GM21786 (cell line): ENCODE results near the gene BBOF1.
"Not testable (repeated sequence)": the region's sequence is repeated elsewhere in the genome, so short reads cannot be mapped to it uniquely, and the experiment has no call there.

Experiments used
- ATAC-seq: cut with Tn5 transposase; IDR thresholded peaks from one replicate; pipeline ENCODE4 v1.9.1; 2021; ENCODE audit not compliant: unreplicated experiment

The BBOF1 gene

GRCh38 chr14:74018586-74019407 is at the start of gene BBOF1, which contains the start of gene ENTPD5:
TSS of gene BBOF1 (plus strand) at chr14:74019349. CDS start at chr14:74019479, 130 bp downstream.
TSS of gene ENTPD5 (minus strand) at chr14:74019288. CDS start at chr14:73988102, 31,186 bp downstream.
- peak; percentile 84 for ATAC-seq

GRCh38 chr14:73973497-73973896 is 45.7 kb upstream of the BBOF1 start:
- ATAC-seq = no peak

- no peak for ATAC-seq
These were observed 43.0 kb upstream of the BBOF1 start for GRCh38 chr14:73976125-73976524.

- no peak for ATAC-seq
These were observed 41.3 kb upstream of the BBOF1 start for GRCh38 chr14:73977896-73978295.

GRCh38 chr14:73988065-73988464 is 31.1 kb upstream of the BBOF1 start:
- ATAC-seq = no peak

GRCh38 chr14:73988656-73989055 is 30.5 kb upstream of the BBOF1 start:
- not testable (repeated sequence) for ATAC-seq

- ATAC-seq = no peak
These were observed 28.1 kb upstream of the BBOF1 start for GRCh38 chr14:73991092-73991491.

GRCh38 chr14:73994926-73995325 is 24.2 kb upstream of the BBOF1 start:
- not testable (repeated sequence) for ATAC-seq

GRCh38 chr14:73995977-73996378 is 23.2 kb upstream of the BBOF1 start:
- no peak for ATAC-seq

- ATAC-seq = no peak
These were observed 22.4 kb upstream of the BBOF1 start for GRCh38 chr14:73996731-73997107.

- ATAC-seq = no peak
These were observed 21.8 kb upstream of the BBOF1 start for GRCh38 chr14:73997108-73997943.

GRCh38 chr14:73997944-73998447 is 21.2 kb upstream of the BBOF1 start:
- no peak for ATAC-seq

GRCh38 chr14:73998726-73999125 is 20.4 kb upstream of the BBOF1 start:
- no peak for ATAC-seq

GRCh38 chr14:74005664-74006063 is 13.5 kb upstream of the BBOF1 start:
- ATAC-seq = not testable (repeated sequence)

- no peak for ATAC-seq
These were observed 10.2 kb upstream of the BBOF1 start for GRCh38 chr14:74008843-74009499.

GRCh38 chr14:74014299-74014698 is 4.8 kb upstream of the BBOF1 start:
- ATAC-seq = no peak

GRCh38 chr14:74015176-74015575 is 4.0 kb upstream of the BBOF1 start:
- no peak for ATAC-seq

GRCh38 chr14:74015963-74016362 is 3.2 kb upstream of the BBOF1 start:
- ATAC-seq = no peak

- no peak for ATAC-seq
These were observed 969 bp upstream of the BBOF1 start for GRCh38 chr14:74018174-74018585.

GRCh38 chr14:74019408-74020137 is 424 bp downstream of the BBOF1 start:
- no peak for ATAC-seq
